GM23338 (cell line): ENCODE data around the gene AP4S1. TPM values are rescaled to one million over a fixed set of nuclear protein-coding genes. Genes with fewer than 3 reads are reported as not detected.

Experiments used
- ATAC-seq: fragments of 200-7000 bp; cut with Tn5 transposase; 3 replicates; pipeline ENCODE4 v1.9.1; 2020
- DNase-seq: peaks from one replicate; pipeline ENCODE4 v3.0.0-alpha.2; 2015; ENCODE audit warnings: low spot score
- H2AFZ ChIP-seq: fragments of 200-600 bp; sonication (generic); 2 replicates; pipeline ENCODE4 v1.8.0; 2016; ENCODE audit warnings: antibody characterized with exemption, mild to moderate bottlenecking, moderate library complexity
- H3F3A ChIP-seq: fragments of 200-600 bp; sonication (generic); replicated peaks from 2 replicates; pipeline ENCODE4 v1.8.0; 2017; ENCODE audit warnings: antibody characterized with exemption, mixed run types, low read depth
- H3K27ac ChIP-seq: fragments of 200-600 bp; sonication (generic); 2 replicates; pipeline ENCODE4 v1.6.1; 2016; ENCODE audit warnings: low read depth
- H3K27me3 ChIP-seq: fragments of 200-600 bp; sonication (generic); 2 replicates; pipeline ENCODE4 v1.8.0; 2016; ENCODE audit warnings: mild to moderate bottlenecking, mixed run types, moderate library complexity; ENCODE audit not compliant: insufficient read depth
- H3K36me3 ChIP-seq: fragments of 200-600 bp; sonication (generic); 2 replicates; pipeline ENCODE4 v1.8.0; 2016; ENCODE audit warnings: mild to moderate bottlenecking; ENCODE audit not compliant: insufficient read depth
- H3K4me1 ChIP-seq: fragments of 200-600 bp; sonication (generic); 2 replicates; pipeline ENCODE4 v1.8.0; 2016; ENCODE audit warnings: mild to moderate bottlenecking, moderate library complexity; ENCODE audit not compliant: insufficient read depth
- H3K4me2 ChIP-seq: fragments of 200-600 bp; sonication (generic); 2 replicates; pipeline ENCODE4 v1.7.1; 2017; ENCODE audit warnings: mixed run types
- H3K4me3 ChIP-seq: fragments of 200-600 bp; sonication (generic); 2 replicates; pipeline ENCODE4 v1.6.1; 2016; ENCODE audit warnings: mixed run types
- H3K79me2 ChIP-seq: fragments of 200-600 bp; sonication (generic); replicated peaks from 2 replicates; pipeline ENCODE4 v1.8.0; 2017; ENCODE audit warnings: mild to moderate bottlenecking; ENCODE audit not compliant: insufficient read depth
- H3K9me2 ChIP-seq: fragments of 200-600 bp; sonication (generic); 2 replicates; pipeline ENCODE4 v1.8.0; 2017; ENCODE audit not compliant: insufficient read depth
- H4K20me1 ChIP-seq: fragments of 200-600 bp; sonication (generic); replicated peaks from 2 replicates; pipeline ENCODE4 v1.8.0; 2017; ENCODE audit warnings: mild to moderate bottlenecking; ENCODE audit not compliant: insufficient read depth
- H3K27ac Mint-ChIP-seq: 2 replicates; pipeline ENCODE4 v1.8.0; 2020; ENCODE audit warnings: inconsistent platforms, mild to moderate bottlenecking, moderate library complexity, mixed read lengths
- H3K27me3 Mint-ChIP-seq: 3 replicates; pipeline ENCODE4 v1.8.0; 2022; ENCODE audit warnings: low read depth, mild to moderate bottlenecking, moderate library complexity, mixed read lengths, inconsistent platforms; ENCODE audit not compliant: insufficient read depth, poor library complexity
- H3K36me3 Mint-ChIP-seq: 3 replicates; pipeline ENCODE4 v1.8.0; 2021; ENCODE audit warnings: low read depth, mild to moderate bottlenecking, inconsistent platforms, moderate library complexity, mixed read lengths
- H3K4me1 Mint-ChIP-seq: 3 replicates; pipeline ENCODE4 v1.8.0; 2020; ENCODE audit warnings: mild to moderate bottlenecking, inconsistent platforms, mixed read lengths
- H3K4me3 Mint-ChIP-seq: 3 replicates; pipeline ENCODE4 v1.8.0; 2021; ENCODE audit warnings: moderate library complexity, mild to moderate bottlenecking, inconsistent platforms, mixed read lengths
- H3K9me3 Mint-ChIP-seq: 3 replicates; pipeline ENCODE4 v1.8.0; 2020; ENCODE audit warnings: moderate library complexity, mild to moderate bottlenecking, inconsistent platforms, mixed read lengths
- EZH2phosphoT487 ChIP-seq: fragments of 200-600 bp; sonication (generic); IDR thresholded peaks from one replicate; pipeline ENCODE4 v1.8.1; 2018; ENCODE audit warnings: antibody characterized with exemption; ENCODE audit not compliant: unreplicated experiment
- JUNB ChIP-seq: IDR thresholded peaks from one replicate; pipeline ENCODE4 v1.6.1; 2016; ENCODE audit warnings: antibody characterized with exemption; ENCODE audit not compliant: unreplicated experiment
- NANOG ChIP-seq: IDR thresholded peaks from 2 replicates; pipeline ENCODE4 v1.6.1; 2016; ENCODE audit warnings: antibody characterized with exemption, borderline replicate concordance
- POLR2AphosphoS5 ChIP-seq: IDR thresholded peaks from 2 replicates; pipeline ENCODE4 v1.6.1; 2016; ENCODE audit warnings: antibody characterized with exemption, low read depth
- STAT1 ChIP-seq: IDR thresholded peaks from one replicate; pipeline ENCODE4 v1.6.1; 2016; ENCODE audit warnings: antibody characterized with exemption; ENCODE audit not compliant: unreplicated experiment
- polyA plus RNA-seq: library from polyadenylated mRNA; unstranded; fragments of >200 nt; fragmentation: Nextera tagmentation; extraction: Ambion mirVana; gene quantifications from 2 replicates; pipeline ENCODE4 v1.2.1, GENCODE V29; 2016
- total RNA-seq: library from RNA; depleted of rRNA; stranded (reverse); fragments of >200 nt; shearing (Covaris generic); gene quantifications from 2 replicates; pipeline ENCODE4 v1.2.3, GENCODE V29; 2014
- TF ChIP-seq, protein P1 (sequence below): IDR thresholded peaks from 2 replicates; pipeline ENCODE4 v1.6.1; 2016; ENCODE audit warnings: antibody characterized with exemption
- TF ChIP-seq, protein P2 (sequence below): fragments of 250-450 bp; sonication (Bioruptor Pico); IDR thresholded peaks from 2 replicates; pipeline ENCODE4 v1.5.0; 2020; ENCODE audit warnings: mild to moderate bottlenecking, moderate library complexity
- TF ChIP-seq, protein P3 (sequence below): IDR thresholded peaks from one replicate; pipeline ENCODE4 v1.6.1; 2018; ENCODE audit warnings: antibody characterized with exemption; ENCODE audit not compliant: unreplicated experiment

AP4S1 gene
- total and polyA plus RNA-seq, 2 experiments from 2014 or later: 13.4 to 15.7 TPM

DNA sequence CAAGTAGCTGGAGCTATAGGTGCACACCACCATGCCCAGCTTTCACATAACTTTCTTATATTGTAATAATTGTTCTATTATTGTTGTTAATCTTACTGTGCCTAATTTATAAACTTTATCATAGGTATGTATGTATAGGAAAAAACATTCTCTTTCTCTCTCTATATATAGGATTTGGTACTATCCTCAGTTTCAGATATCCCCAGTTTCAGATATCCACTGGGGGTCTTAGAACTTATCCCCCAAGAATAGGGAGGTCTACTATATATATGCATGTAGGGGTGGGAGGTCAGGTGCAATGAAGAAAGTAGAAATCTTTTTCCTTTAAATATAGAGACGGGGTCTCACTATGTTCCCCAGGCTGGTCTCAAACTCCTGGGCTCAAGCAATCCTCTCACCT, 71.6 kb downstream of the AP4S1 start (continued):
- TF ChIP-seq, protein P1, sequence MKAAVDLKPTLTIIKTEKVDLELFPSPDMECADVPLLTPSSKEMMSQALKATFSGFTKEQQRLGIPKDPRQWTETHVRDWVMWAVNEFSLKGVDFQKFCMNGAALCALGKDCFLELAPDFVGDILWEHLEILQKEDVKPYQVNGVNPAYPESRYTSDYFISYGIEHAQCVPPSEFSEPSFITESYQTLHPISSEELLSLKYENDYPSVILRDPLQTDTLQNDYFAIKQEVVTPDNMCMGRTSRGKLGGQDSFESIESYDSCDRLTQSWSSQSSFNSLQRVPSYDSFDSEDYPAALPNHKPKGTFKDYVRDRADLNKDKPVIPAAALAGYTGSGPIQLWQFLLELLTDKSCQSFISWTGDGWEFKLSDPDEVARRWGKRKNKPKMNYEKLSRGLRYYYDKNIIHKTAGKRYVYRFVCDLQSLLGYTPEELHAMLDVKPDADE: no peak

DNA sequence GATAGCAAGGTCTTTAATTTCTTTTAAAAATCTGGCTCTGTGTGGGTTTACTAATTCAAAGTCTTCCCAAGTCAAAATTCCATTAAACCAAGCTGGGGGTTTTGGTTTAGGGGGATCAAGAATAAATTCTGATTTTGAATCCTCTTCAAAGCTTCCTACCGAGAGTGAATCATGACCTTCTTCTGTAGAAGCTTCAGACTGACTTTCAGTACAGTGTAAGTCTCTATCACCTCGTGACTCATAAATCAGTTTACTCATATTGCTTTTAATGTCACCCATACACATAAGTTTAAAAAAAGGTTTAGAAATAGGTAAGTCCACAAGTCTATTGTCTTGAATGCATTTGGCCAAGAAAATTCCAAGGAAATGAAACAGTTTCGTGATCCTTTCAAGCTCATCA, 81.3 kb downstream of the AP4S1 start:
- H3K27me3 Mint-ChIP-seq: peaks cover 6% of the 10 kb centered on the region
- ATAC-seq: no peak
- no peak overlapping the region for H3K27ac Mint-ChIP-seq
- peaks cover 82% of the 10 kb centered on the region for H3K36me3 Mint-ChIP-seq
- no peak overlapping the region for H2AFZ ChIP-seq
- no peaks in the 10 kb centered on the region for H3K9me2 ChIP-seq
- H3K4me2 ChIP-seq: no peak overlapping the region
- no peak overlapping the region for H3K4me3 Mint-ChIP-seq
- no peak for TF ChIP-seq NANOG
- H4K20me1 ChIP-seq: no peaks in the 10 kb centered on the region
- H3K4me1 ChIP-seq: no peaks in the 10 kb centered on the region
- no peaks in the 10 kb centered on the region for H3F3A ChIP-seq
- no peaks in the 10 kb centered on the region for H3K4me1 Mint-ChIP-seq
- peaks cover 63% of the 10 kb centered on the region for H3K36me3 ChIP-seq
- no peaks in the 10 kb centered on the region for H3K79me2 ChIP-seq
- H3K4me3 ChIP-seq: no peak overlapping the region
- H3K27me3 ChIP-seq: no peaks in the 10 kb centered on the region
- no peak overlapping the region for H3K27ac ChIP-seq
- DNase-seq: no peak
- H3K9me3 Mint-ChIP-seq: peaks cover 10% of the 10 kb centered on the region; the same call in 2 of the 3 replicates

DNA sequence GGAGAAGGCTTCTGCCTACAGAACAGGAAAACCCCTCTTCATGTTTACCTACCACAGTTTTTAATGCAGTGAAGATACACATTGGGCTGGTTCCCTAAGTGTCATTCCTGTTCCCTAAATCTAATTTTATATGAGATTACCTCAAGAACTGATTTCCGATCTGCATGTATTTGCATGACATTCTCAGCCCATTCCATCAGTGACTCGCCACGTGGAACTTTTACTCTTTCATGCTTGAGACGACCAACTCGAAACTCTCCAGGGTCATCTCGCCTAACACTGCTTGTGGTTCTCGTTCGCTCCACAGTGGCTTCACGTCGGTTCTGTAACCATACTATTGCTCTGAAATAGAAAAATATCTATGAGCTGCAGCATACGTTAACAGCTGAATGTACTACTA, 83.8 kb downstream of the AP4S1 start:
- Mint-ChIP-seq H3K4me1 (no peaks in the 10 kb centered on the region), H3K27ac (no peak overlapping the region), H3K9me3 (no peaks in the 10 kb centered on the region), H3K36me3 (peaks cover 75% of the 10 kb centered on the region), H3K27me3 (peaks cover 6% of the 10 kb centered on the region), H3K4me3 (no peak overlapping the region)
- Histone ChIP-seq H3K4me1 (no peaks in the 10 kb centered on the region), H4K20me1 (no peaks in the 10 kb centered on the region), H2AFZ (no peak overlapping the region), H3K4me3 (no peak overlapping the region), H3K9me2 (no peaks in the 10 kb centered on the region), H3K79me2 (no peaks in the 10 kb centered on the region), H3K27ac (no peak overlapping the region), H3K27me3 (no peaks in the 10 kb centered on the region), H3K36me3 (peaks cover 57% of the 10 kb centered on the region), H3K4me2 (no peak overlapping the region), H3F3A (no peaks in the 10 kb centered on the region)
- DNase-seq (no peak), ATAC-seq (no peak)
- TF ChIP-seq JUNB (no peak), STAT1 (no peak), POLR2AphosphoS5 (no peak), NANOG (no peak), EZH2phosphoT487 (no peak)
- TF ChIP-seq, protein P2, sequence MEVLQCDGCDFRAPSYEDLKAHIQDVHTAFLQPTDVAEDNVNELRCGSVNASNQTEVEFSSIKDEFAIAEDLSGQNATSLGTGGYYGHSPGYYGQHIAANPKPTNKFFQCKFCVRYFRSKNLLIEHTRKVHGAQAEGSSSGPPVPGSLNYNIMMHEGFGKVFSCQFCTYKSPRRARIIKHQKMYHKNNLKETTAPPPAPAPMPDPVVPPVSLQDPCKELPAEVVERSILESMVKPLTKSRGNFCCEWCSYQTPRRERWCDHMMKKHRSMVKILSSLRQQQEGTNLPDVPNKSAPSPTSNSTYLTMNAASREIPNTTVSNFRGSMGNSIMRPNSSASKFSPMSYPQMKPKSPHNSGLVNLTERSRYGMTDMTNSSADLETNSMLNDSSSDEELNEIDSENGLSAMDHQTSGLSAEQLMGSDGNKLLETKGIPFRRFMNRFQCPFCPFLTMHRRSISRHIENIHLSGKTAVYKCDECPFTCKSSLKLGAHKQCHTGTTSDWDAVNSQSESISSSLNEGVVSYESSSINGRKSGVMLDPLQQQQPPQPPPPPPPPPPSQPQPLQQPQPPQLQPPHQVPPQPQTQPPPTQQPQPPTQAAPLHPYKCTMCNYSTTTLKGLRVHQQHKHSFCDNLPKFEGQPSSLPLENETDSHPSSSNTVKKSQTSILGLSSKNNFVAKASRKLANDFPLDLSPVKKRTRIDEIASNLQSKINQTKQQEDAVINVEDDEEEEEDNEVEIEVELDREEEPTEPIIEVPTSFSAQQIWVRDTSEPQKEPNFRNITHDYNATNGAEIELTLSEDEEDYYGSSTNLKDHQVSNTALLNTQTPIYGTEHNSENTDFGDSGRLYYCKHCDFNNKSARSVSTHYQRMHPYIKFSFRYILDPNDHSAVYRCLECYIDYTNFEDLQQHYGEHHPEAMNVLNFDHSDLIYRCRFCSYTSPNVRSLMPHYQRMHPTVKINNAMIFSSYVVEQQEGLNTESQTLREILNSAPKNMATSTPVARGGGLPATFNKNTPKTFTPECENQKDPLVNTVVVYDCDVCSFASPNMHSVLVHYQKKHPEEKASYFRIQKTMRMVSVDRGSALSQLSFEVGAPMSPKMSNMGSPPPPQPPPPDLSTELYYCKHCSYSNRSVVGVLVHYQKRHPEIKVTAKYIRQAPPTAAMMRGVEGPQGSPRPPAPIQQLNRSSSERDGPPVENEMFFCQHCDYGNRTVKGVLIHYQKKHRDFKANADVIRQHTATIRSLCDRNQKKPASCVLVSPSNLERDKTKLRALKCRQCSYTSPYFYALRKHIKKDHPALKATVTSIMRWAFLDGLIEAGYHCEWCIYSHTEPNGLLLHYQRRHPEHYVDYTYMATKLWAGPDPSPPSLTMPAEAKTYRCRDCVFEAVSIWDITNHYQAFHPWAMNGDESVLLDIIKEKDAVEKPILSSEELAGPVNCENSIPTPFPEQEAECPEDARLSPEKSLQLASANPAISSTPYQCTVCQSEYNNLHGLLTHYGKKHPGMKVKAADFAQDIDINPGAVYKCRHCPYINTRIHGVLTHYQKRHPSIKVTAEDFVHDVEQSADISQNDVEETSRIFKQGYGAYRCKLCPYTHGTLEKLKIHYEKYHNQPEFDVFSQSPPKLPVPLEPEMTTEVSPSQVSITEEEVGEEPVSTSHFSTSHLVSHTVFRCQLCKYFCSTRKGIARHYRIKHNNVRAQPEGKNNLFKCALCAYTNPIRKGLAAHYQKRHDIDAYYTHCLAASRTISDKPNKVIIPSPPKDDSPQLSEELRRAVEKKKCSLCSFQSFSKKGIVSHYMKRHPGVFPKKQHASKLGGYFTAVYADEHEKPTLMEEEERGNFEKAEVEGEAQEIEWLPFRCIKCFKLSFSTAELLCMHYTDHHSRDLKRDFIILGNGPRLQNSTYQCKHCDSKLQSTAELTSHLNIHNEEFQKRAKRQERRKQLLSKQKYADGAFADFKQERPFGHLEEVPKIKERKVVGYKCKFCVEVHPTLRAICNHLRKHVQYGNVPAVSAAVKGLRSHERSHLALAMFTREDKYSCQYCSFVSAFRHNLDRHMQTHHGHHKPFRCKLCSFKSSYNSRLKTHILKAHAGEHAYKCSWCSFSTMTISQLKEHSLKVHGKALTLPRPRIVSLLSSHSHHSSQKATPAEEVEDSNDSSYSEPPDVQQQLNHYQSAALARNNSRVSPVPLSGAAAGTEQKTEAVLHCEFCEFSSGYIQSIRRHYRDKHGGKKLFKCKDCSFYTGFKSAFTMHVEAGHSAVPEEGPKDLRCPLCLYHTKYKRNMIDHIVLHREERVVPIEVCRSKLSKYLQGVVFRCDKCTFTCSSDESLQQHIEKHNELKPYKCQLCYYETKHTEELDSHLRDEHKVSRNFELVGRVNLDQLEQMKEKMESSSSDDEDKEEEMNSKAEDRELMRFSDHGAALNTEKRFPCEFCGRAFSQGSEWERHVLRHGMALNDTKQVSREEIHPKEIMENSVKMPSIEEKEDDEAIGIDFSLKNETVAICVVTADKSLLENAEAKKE (CRISPR knock-in tag): no peak
- TF ChIP-seq, protein P3, sequence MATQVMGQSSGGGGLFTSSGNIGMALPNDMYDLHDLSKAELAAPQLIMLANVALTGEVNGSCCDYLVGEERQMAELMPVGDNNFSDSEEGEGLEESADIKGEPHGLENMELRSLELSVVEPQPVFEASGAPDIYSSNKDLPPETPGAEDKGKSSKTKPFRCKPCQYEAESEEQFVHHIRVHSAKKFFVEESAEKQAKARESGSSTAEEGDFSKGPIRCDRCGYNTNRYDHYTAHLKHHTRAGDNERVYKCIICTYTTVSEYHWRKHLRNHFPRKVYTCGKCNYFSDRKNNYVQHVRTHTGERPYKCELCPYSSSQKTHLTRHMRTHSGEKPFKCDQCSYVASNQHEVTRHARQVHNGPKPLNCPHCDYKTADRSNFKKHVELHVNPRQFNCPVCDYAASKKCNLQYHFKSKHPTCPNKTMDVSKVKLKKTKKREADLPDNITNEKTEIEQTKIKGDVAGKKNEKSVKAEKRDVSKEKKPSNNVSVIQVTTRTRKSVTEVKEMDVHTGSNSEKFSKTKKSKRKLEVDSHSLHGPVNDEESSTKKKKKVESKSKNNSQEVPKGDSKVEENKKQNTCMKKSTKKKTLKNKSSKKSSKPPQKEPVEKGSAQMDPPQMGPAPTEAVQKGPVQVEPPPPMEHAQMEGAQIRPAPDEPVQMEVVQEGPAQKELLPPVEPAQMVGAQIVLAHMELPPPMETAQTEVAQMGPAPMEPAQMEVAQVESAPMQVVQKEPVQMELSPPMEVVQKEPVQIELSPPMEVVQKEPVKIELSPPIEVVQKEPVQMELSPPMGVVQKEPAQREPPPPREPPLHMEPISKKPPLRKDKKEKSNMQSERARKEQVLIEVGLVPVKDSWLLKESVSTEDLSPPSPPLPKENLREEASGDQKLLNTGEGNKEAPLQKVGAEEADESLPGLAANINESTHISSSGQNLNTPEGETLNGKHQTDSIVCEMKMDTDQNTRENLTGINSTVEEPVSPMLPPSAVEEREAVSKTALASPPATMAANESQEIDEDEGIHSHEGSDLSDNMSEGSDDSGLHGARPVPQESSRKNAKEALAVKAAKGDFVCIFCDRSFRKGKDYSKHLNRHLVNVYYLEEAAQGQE: no peak
- TF ChIP-seq, protein P1: no peak
